AG08396 (cell line): Measurements from ENCODE around the gene PTPN9.

Experiments
- DNase-seq: peaks from one replicate; pipeline ENCODE4 v3.0.0; 2012; ENCODE audit warnings: low spot score, mixed read lengths

Gene PTPN9

DNA sequence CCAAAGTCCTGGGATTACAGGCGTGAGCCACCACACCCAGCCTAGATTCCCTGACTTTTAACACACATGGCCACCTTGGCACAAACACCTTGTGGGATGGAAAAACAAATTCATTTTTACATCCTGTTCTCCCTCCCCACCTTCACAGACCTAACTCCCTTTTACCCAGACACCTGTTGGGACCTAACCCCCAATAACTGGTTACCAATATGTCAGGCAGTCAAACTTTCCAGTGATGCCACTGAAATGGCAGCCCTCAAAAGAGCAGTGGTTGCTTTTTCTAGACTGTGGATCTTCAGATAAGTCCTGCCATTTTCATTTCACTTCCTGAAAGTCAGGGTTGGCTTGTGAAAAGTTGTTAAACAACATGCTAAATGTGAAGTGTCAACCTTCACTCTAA is 162.5 kb downstream of the PTPN9 start:
- DNase-seq: no peak
